Measurements from ENCODE around the gene QPCTL. TPM values are rescaled to one million over a fixed set of nuclear protein-coding genes. Genes with fewer than 3 reads are reported as not detected.
A peak's percentile ranks its signal among the peaks of the same experiment; 100 is the strongest.

Gene QPCTL
- total and polyA plus RNA-seq, 2 of the 4 experiments (the other 2 are of a cell fraction), result 6.6 to 11.5 TPM

- Histone ChIP-seq H2AK5ac (ENCODE audit: low read depth, low read length) (peak overlapping the region; percentile 98), H3K4me2 (ENCODE audit: low read depth, low read length) (peak overlapping the region; percentile 91), H4K5ac (ENCODE audit: low read depth, low read length) (peak overlapping the region; percentile 60), H3K9ac (ENCODE audit: low read depth, low read length) (peak overlapping the region; percentile 98), H2BK20ac (ENCODE audit: low read depth, low read length) (peak overlapping the region; percentile 70; the same call in 1 of the 2 replicates), H3K23ac (ENCODE audit: low read depth, low read length) (peak overlapping the region; percentile 100), H3K27ac (ENCODE audit: insufficient read depth, low read length) (peak overlapping the region; percentile 72), H2BK15ac (ENCODE audit: low read depth, low read length) (peak overlapping the region; percentile 95; the same call in 2 of the 3 replicates), H4K8ac (ENCODE audit: low read depth in 2 of 2, low read length in 2 of 2) (peak overlapping the region; percentile 85 to 99), H3K79me1 (ENCODE audit: low read depth in 1 of 2, low read length in 2 of 2) (peaks cover 23 to 80% of the 10 kb centered on the region in 2 experiments), H3K4ac (ENCODE audit: low read depth, low read length) (peak overlapping the region; percentile 97), H2AK9ac (replicated peaks; ENCODE audit: low read depth, low read length, poor library complexity) (peak overlapping the region; percentile 98), H3K14ac (replicated peaks; ENCODE audit: low read depth, low read length) (peak overlapping the region; percentile 100), H2BK120ac (ENCODE audit: low read depth, low read length) (peak overlapping the region; percentile 91), H3K4me1 (ENCODE audit: control insufficient read depth, insufficient read depth, low read length) (peaks cover 7% of the 10 kb centered on the region), H2AFZ (replicated peaks; ENCODE audit: low read length, poor library complexity) (peak overlapping the region; percentile 95), H3K4me3 (ENCODE audit: insufficient read depth, low read depth, low read length) (peak overlapping the region; percentile 54), H3K9me1 (ENCODE audit: insufficient read depth, low read length) (no peaks in the 10 kb centered on the region), H4K20me1 (ENCODE audit: insufficient read depth, low read length) (no peaks in the 10 kb centered on the region), H3K27me3 (ENCODE audit: control insufficient read depth, insufficient read depth, low read length) (no peaks in the 10 kb centered on the region), H3K9me3 (ENCODE audit: control insufficient read depth, insufficient read depth, low read length) (no peaks in the 10 kb centered on the region), H3K56ac (ENCODE audit: extremely low read depth, insufficient read depth, low read length) (peak overlapping the region; percentile 97), H3K18ac (ENCODE audit: low read depth, low read length) (peak overlapping the region; percentile 44), H4K91ac (ENCODE audit: insufficient read depth, low read depth, low read length) (peak overlapping the region; percentile 91), H3K36me3 (ENCODE audit: control insufficient read depth, insufficient read depth, low read length) (peaks cover 15% of the 10 kb centered on the region), H2BK5ac (ENCODE audit: low read depth, low read length, poor library complexity, severe bottlenecking) (peak overlapping the region; percentile 49)
- WGBS, 2 experiments (ENCODE audit: extremely low coverage in 2 of 2, insufficient read length in 1 of 2), result 0% methylated on average over 6 of the region's 24 CpGs; no CpG with 5 or more reads in 1 of the 2 experiments
- in situ Hi-C loops (cut with MboI; ENCODE audit: low sequenced_read_pairs) (no loop called here), intact Hi-C loops (cut with micrococcal nuclease) (loop anchor here (1.0 kb wide), 1 partner anchor 54 kb away; no protein-coding TSS in a partner anchor), dilution Hi-C loops (cut with HindIII; ENCODE audit: low sequenced_read_pairs, unreplicated experiment) (no loop called here)
- TSS peak; percentile 44 for BruUV-seq (replicated peaks)
- ChIA-PET POLR2A (ENCODE audit: unreplicated experiment) (interaction anchor here (0.5 to 1.0 kb wide), 5 partner anchors 9 to 54 kb away, joined by 3 to 21 read pairs (median 4); partner anchors contain the start of gene FBXO46), CTCF (interaction anchor here (1.3 to 2.0 kb wide), 2 partner anchors 23 to 24 kb away, joined by 4 to 10 read pairs; partner anchors contain the start of genes QPCTL and SNRPD2)
- ATAC-seq (ENCODE audit: low read depth) (0 out of 2 replicates have a peak, but pooled peaks have one; percentile 4), DNase-seq (no peak)
- TF ChIP-seq MAFK (IDR thresholded peaks at IDR 0.05; ENCODE audit: low read depth, low read length) (no peak), MXI1 (IDR thresholded peaks at IDR 0.05; ENCODE audit: borderline replicate concordance, low read depth, low read length) (peak; percentile 81; the same call in 1 of the 2 replicates), RAD21 (IDR thresholded peaks at IDR 0.05; ENCODE audit: low read length) (0 out of 2 replicates have a peak, but pooled peaks have one; percentile 8)
Observed at GRCh38 chr19:45716359-45717130, 24.1 kb downstream of the QPCTL start.

All from IMR-90 (cell line).